Panc1 (cell line): ENCODE results near the gene NGF.

Experiments used
- CTCF ChIP-seq: fragments of 450-650 bp; IDR thresholded peaks from 2 replicates; pipeline ENCODE4 v1.5.1; 2017; ENCODE audit warnings: mild to moderate bottlenecking
- POLR2AphosphoS5 ChIP-seq: IDR thresholded peaks from 2 replicates; pipeline ENCODE4 v1.6.1; 2012; ENCODE audit warnings: mild to moderate bottlenecking, low read depth, low read length, moderate library complexity
- TCF7L2 ChIP-seq: IDR thresholded peaks from 2 replicates; pipeline ENCODE4 v1.6.1; 2011; ENCODE audit warnings: mild to moderate bottlenecking, low read depth, low read length, inconsistent platforms

DNA sequence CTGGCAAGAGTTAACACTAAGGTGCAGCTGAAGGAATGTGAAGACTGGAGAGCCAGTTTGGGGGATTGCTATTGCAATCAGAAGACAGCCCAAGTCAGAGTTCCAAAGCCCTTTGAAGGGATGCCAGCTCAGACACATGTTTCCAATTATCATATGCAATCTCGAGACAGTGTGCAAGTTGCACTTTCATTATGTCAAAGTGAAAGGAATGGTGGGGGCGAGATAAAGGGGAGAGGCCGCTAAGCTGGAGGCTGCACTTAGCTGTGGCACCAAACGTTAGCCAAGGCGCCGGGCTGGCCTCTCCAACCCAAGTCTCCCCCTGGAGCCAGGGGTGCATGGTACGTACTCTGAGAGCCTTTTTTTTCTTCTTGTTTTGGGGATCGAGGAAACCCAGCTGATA is 58.0 kb downstream of the NGF start:
- TF ChIP-seq CTCF (no peak), POLR2AphosphoS5 (no peak), TCF7L2 (no peak)
